ENCODE data around the gene PTGER2. TPM values are rescaled to one million over a fixed set of nuclear protein-coding genes. Genes with fewer than 3 reads are reported as not detected.

Gene PTGER2
- polyA plus RNA-seq, 1 donor (not counting 4 experiments of a cell fraction or from before 2014, with no cell fraction given) = 0.28 TPM

GRCh38 chr14:52271538-52271937, 42.6 kb upstream of the PTGER2 start:
- Histone ChIP-seq H3K27me3 (ENCODE audit: control insufficient read depth, extremely low read depth, insufficient read depth, low read length) (peaks cover 38% of the 10 kb centered on the region), H2AFZ (ENCODE audit: control insufficient read depth, low read length) (no peak overlapping the region), H3K4me3 (ENCODE audit: control insufficient read depth in 2 of 3, extremely low read depth in 1 of 3, insufficient read depth in 2 of 3, low read depth in 1 of 3, low read length in 3 of 3) (no peak overlapping the region), H3K9ac (ENCODE audit: control insufficient read depth, extremely low read depth, insufficient read depth, low read length) (no peak overlapping the region), H3K79me2 (ENCODE audit: control insufficient read depth, insufficient read depth, low read length) (no peaks in the 10 kb centered on the region), H3K9me1 (ENCODE audit: control insufficient read depth, extremely low read depth, insufficient read depth, low read length) (no peaks in the 10 kb centered on the region), H4K20me1 (ENCODE audit: control insufficient read depth, extremely low read depth, insufficient read depth, low read length) (no peaks in the 10 kb centered on the region), H3K36me3 (ENCODE audit: control insufficient read depth in 2 of 2, extremely low read depth in 1 of 2, insufficient read depth in 2 of 2, low read length in 2 of 2) (no peaks in the 10 kb centered on the region), H3K4me2 (ENCODE audit: control insufficient read depth, extremely low read depth, insufficient read depth, low read depth, low read length) (no peak overlapping the region), H3K27ac (ENCODE audit: control insufficient read depth, insufficient read depth, low read length) (no peak overlapping the region), H3K4me1 (ENCODE audit: control insufficient read depth, extremely low read depth, insufficient read depth, low read length) (peaks cover 5% of the 10 kb centered on the region), H3K9me3 (ENCODE audit: control insufficient read depth, low read depth, low read length) (no peaks in the 10 kb centered on the region)
- DNase-seq (ENCODE audit: low read depth, low spot score) = no peak
- TF ChIP-seq, protein P1, sequence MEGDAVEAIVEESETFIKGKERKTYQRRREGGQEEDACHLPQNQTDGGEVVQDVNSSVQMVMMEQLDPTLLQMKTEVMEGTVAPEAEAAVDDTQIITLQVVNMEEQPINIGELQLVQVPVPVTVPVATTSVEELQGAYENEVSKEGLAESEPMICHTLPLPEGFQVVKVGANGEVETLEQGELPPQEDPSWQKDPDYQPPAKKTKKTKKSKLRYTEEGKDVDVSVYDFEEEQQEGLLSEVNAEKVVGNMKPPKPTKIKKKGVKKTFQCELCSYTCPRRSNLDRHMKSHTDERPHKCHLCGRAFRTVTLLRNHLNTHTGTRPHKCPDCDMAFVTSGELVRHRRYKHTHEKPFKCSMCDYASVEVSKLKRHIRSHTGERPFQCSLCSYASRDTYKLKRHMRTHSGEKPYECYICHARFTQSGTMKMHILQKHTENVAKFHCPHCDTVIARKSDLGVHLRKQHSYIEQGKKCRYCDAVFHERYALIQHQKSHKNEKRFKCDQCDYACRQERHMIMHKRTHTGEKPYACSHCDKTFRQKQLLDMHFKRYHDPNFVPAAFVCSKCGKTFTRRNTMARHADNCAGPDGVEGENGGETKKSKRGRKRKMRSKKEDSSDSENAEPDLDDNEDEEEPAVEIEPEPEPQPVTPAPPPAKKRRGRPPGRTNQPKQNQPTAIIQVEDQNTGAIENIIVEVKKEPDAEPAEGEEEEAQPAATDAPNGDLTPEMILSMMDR (optimal IDR thresholded peaks at IDR 0.05 in 1 of 3, IDR thresholded peaks at IDR 0.05 in 1 of 3, conservative IDR thresholded peaks at IDR 0.05 in 1 of 3; ENCODE audit: extremely low read depth in 1 of 3, insufficient read depth in 2 of 3, low read length in 3 of 3) = no peak
- peak; percentile 5 for FAIRE-seq
- dilution Hi-C loops (cut with MboI; ENCODE audit: extremely low pct_ligation_motif_present, low sequenced_read_pairs) = no loop called here

DNA sequence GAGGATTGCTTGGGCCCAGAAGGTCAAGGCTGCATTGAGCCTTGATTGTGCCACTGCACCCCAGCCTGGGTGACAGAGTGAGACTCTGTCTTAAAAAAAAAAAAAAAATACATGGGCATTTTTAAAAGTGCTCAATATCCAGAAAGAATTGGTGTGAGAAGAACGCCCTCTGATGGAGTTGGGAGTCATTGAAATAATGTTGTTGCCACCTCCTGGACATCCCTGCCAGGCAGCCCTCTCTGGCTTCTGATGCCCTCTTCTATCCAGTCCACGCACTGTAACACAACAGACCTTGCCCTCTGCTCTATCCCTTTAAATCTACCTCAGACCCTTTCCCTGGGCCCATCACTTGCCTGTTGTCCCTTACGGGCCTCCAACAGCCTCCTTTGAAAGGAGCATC, 41.7 kb upstream of the PTGER2 start:
- H3K9me3 ChIP-seq (ENCODE audit: control insufficient read depth, low read depth, low read length) = no peaks in the 10 kb centered on the region
- H3K36me3 ChIP-seq (ENCODE audit: control insufficient read depth in 2 of 2, extremely low read depth in 1 of 2, insufficient read depth in 2 of 2, low read length in 2 of 2) = no peaks in the 10 kb centered on the region
- TF ChIP-seq, protein P1 (optimal IDR thresholded peaks at IDR 0.05 in 1 of 3, IDR thresholded peaks at IDR 0.05 in 1 of 3, conservative IDR thresholded peaks at IDR 0.05 in 1 of 3; ENCODE audit: extremely low read depth in 1 of 3, insufficient read depth in 2 of 3, low read length in 3 of 3) = peak in 2 of 3 experiments; percentile 52 to 53
- TF ChIP-seq EZH2 (IDR thresholded peaks at IDR 0.05; ENCODE audit: low read length) = no peak
- no peak overlapping the region for H3K4me2 ChIP-seq (ENCODE audit: control insufficient read depth, extremely low read depth, insufficient read depth, low read depth, low read length)
- H4K20me1 ChIP-seq (ENCODE audit: control insufficient read depth, extremely low read depth, insufficient read depth, low read length) = no peaks in the 10 kb centered on the region
- H3K4me3 ChIP-seq (ENCODE audit: control insufficient read depth in 2 of 3, extremely low read depth in 1 of 3, insufficient read depth in 2 of 3, low read depth in 1 of 3, low read length in 3 of 3) = no peak overlapping the region
- FAIRE-seq = no peak
- DNase-seq (ENCODE audit: low read depth, low spot score) = no peak
- H3K79me2 ChIP-seq (ENCODE audit: control insufficient read depth, insufficient read depth, low read length) = no peaks in the 10 kb centered on the region
- H3K27ac ChIP-seq (ENCODE audit: control insufficient read depth, insufficient read depth, low read length) = no peak overlapping the region
- H3K4me1 ChIP-seq (ENCODE audit: control insufficient read depth, extremely low read depth, insufficient read depth, low read length) = peaks cover 1% of the 10 kb centered on the region
- H3K27me3 ChIP-seq (ENCODE audit: control insufficient read depth, extremely low read depth, insufficient read depth, low read length) = peaks cover 31% of the 10 kb centered on the region
- H3K9me1 ChIP-seq (ENCODE audit: control insufficient read depth, extremely low read depth, insufficient read depth, low read length) = no peaks in the 10 kb centered on the region
- no peak overlapping the region for H2AFZ ChIP-seq (ENCODE audit: control insufficient read depth, low read length)
- no peak overlapping the region for H3K9ac ChIP-seq (ENCODE audit: control insufficient read depth, extremely low read depth, insufficient read depth, low read length)
- dilution Hi-C loops (cut with MboI; ENCODE audit: extremely low pct_ligation_motif_present, low sequenced_read_pairs) = no loop called here

Data from keratinocyte (primary cell).